Posterior cingulate gyrus (tissue), 11 donors: ENCODE measurements around the gene ARID4B.
A peak's percentile ranks its signal among the peaks of the same experiment; 100 is the strongest.
"Not testable (repeated sequence)": the region's sequence is repeated elsewhere in the genome, so short reads cannot be mapped to it uniquely, and the experiment has no call there.

Experiments
- DNase-seq, 10 donors: peaks; one replicate each; pipeline versions ENCODE4 v3.0.0 to v3.0.0-alpha.2; 2020 to 2021; ENCODE audit warnings: mixed read lengths in 3 of 10
- intact Hi-C: fragments of 100-400 bp; cut with DNase I; formaldehyde crosslinking; loops from one replicate; pipeline ENCODE4 v1.15.1; 2023

The ARID4B gene, protein sequence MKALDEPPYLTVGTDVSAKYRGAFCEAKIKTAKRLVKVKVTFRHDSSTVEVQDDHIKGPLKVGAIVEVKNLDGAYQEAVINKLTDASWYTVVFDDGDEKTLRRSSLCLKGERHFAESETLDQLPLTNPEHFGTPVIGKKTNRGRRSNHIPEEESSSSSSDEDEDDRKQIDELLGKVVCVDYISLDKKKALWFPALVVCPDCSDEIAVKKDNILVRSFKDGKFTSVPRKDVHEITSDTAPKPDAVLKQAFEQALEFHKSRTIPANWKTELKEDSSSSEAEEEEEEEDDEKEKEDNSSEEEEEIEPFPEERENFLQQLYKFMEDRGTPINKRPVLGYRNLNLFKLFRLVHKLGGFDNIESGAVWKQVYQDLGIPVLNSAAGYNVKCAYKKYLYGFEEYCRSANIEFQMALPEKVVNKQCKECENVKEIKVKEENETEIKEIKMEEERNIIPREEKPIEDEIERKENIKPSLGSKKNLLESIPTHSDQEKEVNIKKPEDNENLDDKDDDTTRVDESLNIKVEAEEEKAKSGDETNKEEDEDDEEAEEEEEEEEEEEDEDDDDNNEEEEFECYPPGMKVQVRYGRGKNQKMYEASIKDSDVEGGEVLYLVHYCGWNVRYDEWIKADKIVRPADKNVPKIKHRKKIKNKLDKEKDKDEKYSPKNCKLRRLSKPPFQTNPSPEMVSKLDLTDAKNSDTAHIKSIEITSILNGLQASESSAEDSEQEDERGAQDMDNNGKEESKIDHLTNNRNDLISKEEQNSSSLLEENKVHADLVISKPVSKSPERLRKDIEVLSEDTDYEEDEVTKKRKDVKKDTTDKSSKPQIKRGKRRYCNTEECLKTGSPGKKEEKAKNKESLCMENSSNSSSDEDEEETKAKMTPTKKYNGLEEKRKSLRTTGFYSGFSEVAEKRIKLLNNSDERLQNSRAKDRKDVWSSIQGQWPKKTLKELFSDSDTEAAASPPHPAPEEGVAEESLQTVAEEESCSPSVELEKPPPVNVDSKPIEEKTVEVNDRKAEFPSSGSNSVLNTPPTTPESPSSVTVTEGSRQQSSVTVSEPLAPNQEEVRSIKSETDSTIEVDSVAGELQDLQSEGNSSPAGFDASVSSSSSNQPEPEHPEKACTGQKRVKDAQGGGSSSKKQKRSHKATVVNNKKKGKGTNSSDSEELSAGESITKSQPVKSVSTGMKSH (N-terminal part only)

DNA sequence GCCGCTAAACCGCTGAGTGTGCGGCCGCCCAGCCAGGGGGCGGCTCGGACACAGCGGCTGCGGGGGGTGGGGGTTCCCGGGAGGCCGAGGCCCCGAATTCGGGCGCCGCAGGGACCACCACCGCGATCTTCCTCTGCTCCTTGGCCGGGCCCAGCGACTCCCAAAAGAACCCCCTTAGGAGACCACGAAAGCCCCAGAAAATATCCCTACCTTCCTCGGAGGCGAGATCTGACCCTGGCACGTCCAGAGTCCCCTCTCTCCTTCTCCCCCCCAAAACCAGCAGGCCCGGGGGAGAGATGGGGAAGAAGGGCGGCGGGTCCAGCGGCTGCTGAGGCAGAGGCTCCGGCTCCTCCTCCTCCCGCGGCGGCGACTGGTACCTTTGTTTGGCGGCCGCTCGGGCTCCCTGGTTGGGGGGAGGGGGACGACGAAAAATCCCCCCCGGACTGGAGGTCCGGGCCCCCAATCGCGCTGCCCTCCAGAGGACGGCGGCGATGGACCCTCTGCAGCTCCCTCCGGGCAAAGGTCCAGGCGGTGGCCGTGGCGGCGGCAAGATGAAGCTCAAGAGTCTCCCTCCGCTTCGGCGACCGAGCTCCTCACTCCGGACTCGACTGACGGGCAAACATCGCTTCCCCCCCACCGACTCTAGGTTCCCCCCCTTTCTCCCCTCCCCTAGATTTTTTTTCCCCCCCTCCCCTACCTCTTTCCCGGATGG, at the start of gene ARID4B:
Gene ARID4B, minus strand, starts transcription at position 621 of the 712 bp plus-strand sequence. CDS start 1,260 bp downstream, outside the sequence.
- peak in 9 of 10 donors; percentile 69 to 96 (median 79) for DNase-seq
- intact Hi-C loops = loop anchor here (2.0 to 10.0 kb wide), 6 partner anchors 39 to 203 kb away; partner anchors contain the start of genes B3GALNT2, RBM34, TBCE and TOMM20

DNA sequence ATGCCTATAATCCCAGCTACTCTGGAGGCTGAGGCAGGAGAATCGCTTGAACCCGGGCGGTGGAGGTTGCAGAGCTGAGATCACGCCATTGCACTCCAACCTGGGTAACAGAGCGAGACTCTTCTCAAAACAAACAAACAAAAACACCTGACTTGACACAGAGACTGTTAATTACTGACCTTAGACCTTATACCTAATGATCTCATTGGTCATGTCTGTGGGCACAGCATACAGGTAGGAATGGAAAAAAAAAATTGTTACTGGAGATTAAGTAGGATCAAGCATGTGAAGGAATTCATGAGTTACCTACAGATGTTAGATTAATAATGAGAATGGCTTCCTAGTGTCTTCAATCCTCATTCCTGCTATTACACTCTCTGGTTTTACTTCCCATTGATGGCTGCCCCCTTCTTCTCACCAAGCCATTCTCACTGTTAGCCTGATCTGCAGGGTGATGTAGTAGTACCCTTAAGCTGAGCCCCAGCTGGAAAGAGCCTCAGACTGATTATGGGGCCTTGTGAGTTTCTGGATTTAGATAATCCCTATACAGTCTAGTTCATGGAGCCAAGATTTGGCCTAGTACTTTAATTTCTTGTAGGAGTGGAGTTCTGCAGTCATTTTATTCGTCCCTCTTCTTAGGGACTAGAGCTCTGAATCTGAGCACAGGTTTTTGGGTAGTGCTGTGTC, 48.1 kb upstream of the ARID4B start:
- intact Hi-C loops = no loop called here
- DNase-seq = no peak

DNA sequence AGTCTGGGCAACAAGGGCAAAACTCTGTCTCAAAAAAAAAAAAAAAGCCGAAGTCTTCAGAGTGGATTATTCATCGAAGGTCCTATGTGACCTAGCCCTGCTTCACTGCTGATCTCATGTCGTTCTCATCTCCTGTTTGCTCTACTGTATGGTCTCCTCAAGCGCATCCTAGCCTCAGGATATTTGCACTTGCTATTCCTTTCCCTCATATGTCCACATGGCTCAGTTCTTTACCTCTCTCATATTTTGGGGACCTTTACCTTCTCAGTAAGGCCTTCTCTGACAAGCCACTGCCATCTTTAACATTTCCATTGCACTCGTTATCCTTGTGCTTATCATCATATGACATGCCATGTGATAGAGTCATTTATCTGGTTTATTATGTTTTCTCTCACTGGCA, 41.8 kb upstream of the ARID4B start:
- DNase-seq = no peak
- intact Hi-C loops = loop anchor here (5.0 kb wide), 1 partner anchor 497 kb away; the partner anchor contains the start of gene LYST

DNA sequence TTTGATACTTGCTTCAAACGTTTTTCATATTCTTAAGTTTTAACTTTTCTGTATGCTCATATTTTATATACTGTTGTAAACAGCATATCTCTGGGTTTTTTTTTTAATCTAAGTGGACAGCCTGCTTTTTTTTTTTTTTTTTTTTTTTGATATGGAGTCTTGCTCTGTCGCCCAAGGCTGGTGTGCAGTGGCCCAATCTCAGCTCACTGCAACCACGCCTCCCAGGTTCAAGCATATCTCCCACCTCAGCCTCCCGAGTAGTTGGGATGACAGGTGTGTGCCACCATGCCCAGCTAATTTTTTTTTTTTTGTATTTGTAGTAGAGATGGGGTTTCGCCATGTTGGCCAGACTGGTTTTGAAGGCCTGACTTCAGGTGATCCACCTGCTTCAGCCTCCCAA, 40.4 kb upstream of the ARID4B start:
- intact Hi-C loops = loop anchor here (5.0 kb wide), 1 partner anchor 499 kb away; the partner anchor contains the start of gene LYST

DNA sequence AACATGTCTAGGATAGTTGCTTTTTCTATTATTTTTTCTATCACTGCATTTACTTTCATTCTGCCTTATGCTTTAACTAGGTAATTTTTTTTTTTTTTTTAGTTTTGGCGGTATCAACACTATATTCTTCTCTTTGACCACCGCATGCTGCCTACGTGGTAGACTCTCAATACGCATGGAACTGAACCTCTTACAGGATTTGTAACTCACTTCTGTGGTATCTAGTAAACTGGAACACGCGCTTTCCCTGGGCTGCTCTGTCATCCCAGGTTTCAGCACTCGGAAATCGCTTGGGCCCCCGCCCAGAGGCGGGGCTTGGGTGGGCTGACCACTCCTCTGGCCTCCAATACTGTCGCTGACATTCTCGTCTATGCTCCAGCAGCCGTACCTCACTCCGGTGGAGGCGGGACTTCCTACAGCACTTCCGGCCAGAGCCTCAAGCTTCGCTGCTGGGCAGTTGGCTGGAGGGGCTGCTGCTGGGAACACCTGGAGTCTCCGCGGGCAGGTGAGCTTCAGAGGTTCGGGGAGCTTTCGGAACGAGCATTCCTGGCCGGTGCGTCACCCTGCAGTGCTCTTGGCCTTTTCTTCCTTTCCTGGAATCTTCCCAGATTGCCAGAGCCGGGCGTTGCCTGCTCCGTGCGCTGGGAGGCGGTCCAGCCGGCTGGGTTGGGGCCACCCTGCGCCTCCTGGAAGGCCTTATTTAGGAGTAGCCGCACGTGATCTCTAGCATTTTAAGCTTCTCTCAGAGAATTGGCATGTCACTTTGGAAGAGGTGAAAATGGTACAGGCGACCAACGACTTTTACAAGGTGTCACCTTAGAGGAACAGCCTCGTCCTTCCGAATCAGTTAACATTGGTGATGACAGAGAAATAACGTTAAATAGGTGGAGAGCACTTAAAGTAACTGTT, 39.3 kb upstream of the ARID4B start, which contains the start of gene TBCE:
Gene TBCE, plus strand, starts transcription at position 428 of the 909 bp plus-strand sequence. CDS start 12,623 bp downstream, outside the sequence.
- intact Hi-C loops = loop anchor here (2.0 to 5.0 kb wide), 2 partner anchors 38 to 500 kb away; partner anchors contain the start of genes ARID4B, GGPS1 and LYST
- peak; percentile 93 to 99 (median 97) for DNase-seq

More for the DNA sequence above, 40.4 kb upstream of the ARID4B start:
- peak in 1 of 10 donors; percentile 13 for DNase-seq

DNA sequence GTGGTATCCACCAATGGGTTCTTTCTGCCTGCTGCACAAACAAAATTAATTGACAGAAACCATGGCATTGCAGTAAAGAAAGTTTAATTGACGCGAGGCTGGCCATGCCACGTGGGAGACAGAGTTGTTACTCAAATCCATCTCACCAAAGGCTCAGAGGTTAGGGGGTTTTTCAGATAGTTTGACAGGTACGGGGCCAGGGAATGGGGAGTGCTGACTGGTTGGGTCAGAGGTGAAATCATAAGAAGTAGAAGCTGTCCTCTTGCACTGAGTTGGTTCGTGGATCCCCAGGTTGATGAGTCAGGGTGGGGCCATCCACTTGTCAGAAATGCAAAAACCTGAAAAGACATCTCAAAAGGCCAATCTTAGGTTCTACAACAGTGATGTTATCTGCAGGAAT, 38.3 kb upstream of the ARID4B start:
- intact Hi-C loops = loop anchor here (2.0 to 5.0 kb wide), 2 partner anchors 37 to 501 kb away; partner anchors contain the start of genes ARID4B, GGPS1 and LYST
- DNase-seq = no peak

DNA sequence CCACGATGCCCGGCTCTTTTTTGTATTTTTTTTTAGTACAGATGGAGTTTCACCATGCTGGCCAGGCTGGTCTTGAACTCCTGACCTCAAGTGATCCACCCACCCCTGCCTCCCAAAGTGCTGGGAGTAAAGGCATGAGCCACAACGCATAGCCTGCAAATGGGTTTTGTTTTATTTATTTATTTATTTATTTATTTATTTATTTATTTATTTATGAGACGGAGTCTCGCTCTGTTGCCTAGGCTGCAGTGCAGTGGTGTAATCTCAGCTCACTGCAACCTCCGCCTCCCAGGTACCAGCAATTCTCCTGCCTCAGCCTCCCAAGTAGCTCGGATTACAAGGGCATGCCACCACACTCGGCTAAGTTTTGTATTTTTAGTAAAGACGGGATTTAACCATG, 36.2 kb upstream of the ARID4B start:
- DNase-seq, intact Hi-C loops: not testable (repeated sequence)

DNA sequence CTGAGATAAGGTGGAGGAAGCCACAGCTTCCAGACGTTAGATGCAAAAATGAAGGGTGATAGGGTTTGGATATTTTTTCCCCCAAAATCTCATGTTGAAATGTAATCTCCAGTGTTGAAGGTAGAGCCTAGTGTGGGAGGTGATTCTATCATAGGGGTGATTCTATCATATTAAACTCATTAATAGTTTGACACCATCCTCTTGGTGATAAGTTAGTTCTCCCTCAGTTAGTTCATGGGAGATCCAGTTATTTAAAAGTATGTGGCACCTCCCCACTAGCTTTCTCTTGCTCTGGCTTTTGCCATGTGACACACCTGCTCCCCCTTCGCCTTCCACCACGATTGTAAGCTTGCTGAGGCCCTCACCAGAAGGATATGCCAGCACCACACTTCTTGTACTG, 30.9 kb upstream of the ARID4B start:
- DNase-seq = no peak
- intact Hi-C loops = no loop called here

DNA sequence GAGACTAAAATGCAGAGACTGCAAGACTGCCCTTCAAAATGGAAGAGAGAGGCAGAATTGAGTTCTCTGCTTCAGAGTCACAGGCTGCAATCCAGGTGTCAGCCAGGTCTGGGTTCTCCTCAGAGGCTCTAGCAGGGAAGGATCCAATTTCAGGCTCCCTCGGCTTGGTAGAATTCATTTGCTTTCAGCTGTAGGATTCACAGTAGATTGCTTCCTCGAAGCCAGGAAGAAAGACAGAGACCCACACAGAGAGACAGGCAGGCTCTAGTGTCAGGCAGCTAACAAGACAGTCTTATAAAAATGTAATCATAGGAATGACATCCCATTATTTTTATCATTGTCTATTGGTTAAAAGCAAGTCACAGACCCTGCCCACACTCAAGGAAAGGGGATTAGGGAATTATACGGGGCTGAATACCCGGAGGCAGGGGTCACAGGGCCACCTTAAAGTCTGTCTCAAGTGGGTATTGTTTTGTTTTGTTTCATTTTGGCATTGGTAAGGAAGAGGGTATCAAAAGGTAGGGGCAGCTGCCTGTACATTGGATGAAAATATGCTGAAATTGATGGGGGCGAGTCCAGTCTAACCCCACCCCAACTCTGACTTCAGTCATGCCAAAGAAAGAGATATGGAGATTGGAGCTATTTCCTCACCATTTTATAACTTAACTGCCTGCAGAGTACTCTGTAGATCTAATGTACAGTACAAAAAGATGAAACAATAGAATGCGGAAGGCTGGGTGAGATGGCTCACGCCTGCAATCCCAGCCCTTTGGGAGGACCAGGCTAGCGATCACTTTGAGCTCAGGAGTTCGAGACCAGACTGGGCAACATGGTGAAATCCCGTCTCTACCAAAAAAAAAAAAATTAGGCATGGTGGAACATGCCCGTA, 29.8 kb upstream of the ARID4B start:
- intact Hi-C loops = no loop called here
- no peak for DNase-seq

DNA sequence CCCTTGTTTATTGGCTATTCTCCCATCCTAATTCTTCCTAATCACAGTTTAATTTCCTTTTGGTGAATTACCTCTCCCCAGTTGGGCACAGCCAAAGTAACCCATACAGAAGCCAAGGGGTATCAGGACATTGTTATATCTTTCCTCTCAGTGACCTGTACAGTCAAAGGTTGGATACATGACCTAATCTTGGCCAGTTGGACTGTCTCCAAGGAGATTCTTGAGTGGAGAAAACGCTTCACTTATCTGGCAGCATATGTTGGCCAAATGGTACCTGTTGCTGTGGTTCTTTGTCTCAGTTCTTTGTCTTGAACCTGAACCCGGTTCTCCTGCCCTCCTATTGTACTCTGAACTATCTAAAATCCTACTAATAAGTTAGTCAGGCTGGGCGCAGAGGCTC, 23.9 kb upstream of the ARID4B start:
- intact Hi-C loops = no loop called here
- no peak for DNase-seq

DNA sequence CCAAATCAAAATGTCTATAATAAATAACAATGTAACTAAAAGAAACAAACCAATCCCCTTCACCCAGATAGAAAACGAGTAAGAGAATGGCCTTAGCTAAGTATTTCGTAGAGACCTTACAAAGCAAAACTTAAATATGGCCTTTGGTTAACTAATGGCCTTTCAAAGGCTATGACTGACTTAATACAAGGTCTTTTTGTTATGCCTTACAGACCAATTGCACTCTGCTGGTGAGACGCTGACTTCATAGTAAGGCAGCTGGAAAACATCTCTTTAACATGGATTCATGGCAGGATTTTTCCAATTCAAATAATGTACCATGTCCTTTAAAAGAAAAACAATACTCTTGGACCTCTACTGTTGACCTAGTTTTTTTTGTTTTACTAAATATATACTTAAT, 23.5 kb upstream of the ARID4B start:
- DNase-seq = no peak
- intact Hi-C loops = no loop called here

DNA sequence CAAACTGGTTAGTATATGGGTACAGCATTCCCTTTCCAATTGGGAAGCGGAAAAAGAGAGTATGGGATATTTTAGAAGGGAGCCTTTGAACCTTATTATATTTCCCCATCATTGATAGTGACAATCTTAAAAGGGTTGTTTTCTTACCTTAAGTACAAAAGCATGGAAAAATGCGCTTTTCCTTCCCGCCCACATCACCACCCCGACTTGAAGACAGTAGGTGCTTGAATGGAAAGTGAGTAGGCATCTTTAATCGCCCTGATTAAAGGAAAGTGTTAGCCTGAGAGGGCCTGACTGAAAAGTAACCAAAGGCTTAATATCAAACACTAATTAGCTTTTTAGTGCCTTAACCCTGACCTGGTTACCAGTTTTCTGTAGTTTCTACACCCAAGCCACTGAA, 15.7 kb upstream of the ARID4B start:
- intact Hi-C loops = no loop called here
- no peak for DNase-seq

DNA sequence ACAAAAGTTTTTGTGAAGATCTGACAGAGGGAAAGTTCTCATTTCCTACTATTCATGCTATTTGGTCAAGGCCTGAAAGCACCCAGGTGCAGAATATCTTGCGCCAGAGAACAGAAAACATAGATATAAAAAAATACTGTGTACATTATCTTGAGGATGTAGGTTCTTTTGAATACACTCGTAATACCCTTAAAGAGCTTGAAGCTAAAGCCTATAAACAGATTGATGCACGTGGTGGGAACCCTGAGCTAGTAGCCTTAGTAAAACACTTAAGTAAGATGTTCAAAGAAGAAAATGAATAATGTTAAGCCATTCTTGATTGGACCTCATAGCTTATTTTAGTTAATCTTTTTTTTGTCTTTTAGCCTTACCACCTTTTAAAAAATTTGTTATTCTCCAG, 14.5 kb upstream of the ARID4B start:
- DNase-seq = no peak
- intact Hi-C loops = no loop called here

DNA sequence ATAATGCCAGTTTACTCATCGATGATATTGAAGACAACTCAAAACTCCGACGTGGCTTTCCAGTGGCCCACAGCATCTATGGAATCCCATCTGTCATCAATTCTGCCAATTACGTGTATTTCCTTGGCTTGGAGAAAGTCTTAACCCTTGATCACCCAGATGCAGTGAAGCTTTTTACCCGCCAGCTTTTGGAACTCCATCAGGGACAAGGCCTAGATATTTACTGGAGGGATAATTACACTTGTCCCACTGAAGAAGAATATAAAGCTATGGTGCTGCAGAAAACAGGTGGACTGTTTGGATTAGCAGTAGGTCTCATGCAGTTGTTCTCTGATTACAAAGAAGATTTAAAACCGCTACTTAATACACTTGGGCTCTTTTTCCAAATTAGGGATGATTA, 14.1 kb upstream of the ARID4B start:
- DNase-seq = no peak

DNA sequence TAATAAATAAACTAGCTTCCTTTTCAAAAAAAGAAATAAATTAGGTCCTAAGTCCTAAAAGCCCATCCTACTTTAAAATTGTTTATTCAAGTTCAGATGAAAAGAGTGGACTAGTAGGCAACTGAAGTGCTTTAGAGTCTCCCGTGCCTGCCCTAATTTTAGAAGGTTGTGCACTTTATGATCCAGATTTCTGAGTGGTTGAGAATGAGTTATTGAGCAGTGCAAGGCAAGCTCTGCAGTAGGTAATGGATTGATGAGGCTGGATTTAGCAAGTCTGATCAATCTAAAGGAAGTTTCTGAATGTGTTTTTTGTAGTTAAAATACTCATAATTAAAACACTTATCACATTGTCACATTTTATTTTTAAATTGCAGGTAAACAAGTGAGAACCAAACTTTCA, 13.4 kb upstream of the ARID4B start:
- intact Hi-C loops = no loop called here
- no peak for DNase-seq

More for the DNA sequence above, 14.1 kb upstream of the ARID4B start:
- intact Hi-C loops = no loop called here

DNA sequence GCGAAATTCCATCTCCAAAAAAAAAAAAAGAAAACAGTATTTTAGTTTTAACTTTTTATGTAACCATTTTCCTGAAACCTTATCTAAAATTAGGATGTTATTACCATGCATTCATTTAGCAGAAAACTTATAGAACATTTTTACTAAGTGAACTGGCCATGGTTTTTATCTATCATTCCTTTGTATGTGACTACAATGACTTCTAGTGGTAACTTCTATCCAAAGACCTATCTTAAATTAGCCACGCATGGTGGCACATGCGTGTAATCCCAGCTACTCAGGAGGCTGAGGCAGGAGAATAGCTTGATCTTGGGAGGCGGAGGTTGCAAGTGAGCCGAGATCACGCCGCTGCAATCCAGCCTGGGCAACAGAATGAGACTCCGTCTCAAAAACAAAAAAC, 11.8 kb upstream of the ARID4B start:
- DNase-seq = no peak
- intact Hi-C loops = no loop called here

DNA sequence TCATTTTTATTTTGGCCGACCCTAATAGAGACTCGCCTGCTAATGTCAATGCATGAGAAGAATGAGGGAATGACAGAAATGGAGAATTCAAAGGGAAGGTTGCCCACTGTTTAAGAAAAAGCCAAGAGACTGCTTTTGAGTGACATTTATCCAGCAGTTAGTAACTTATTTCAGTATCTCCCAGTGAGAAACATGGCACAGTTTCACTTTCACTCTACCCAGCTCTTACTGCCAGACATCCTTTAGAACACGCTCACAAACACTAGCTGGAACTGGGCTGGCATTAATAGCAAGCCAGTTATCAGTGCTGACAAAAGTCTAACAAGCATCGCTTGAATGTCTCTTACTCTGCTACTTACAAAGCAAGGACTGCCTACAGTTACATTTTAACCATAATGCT, 8.9 kb upstream of the ARID4B start:
- DNase-seq = no peak
- intact Hi-C loops = no loop called here
